CD4-positive, CD25-positive, alpha-beta regulatory T cell (primary cell): Measurements from ENCODE around the gene EMC7. TPM values are rescaled to one million over a fixed set of nuclear protein-coding genes. Genes with fewer than 3 reads are reported as not detected.
"Not testable (repeated sequence)": the region's sequence is repeated elsewhere in the genome, so short reads cannot be mapped to it uniquely, and the experiment has no call there.

Experiments
- ATAC-seq, 2 donors: fragments of 150-1000 bp; cut with Tn5 transposase; one replicate each; pipeline ENCODE4 v1.10.0; 2021; ENCODE audit warnings: low read depth in 2 of 2, moderate number of reproducible peaks in 2 of 2, moderate library complexity in 1 of 2
- DNase-seq, 3 donors: peaks; one replicate each; pipeline versions ENCODE4 v3.0.0 to v3.0.0-alpha.2; 2012 to 2022; ENCODE audit warnings: mixed read lengths in 1 of 3
- H3K27ac ChIP-seq: one replicate; pipeline ENCODE4 v1.7.0; 2013; ENCODE audit warnings: mild to moderate bottlenecking, low read length; ENCODE audit not compliant: insufficient read depth, poor library complexity, severe bottlenecking
- H3K27me3 ChIP-seq: one replicate; pipeline ENCODE4 v1.7.0; 2013; ENCODE audit warnings: low read length; ENCODE audit not compliant: control insufficient read depth, insufficient read depth
- H3K36me3 ChIP-seq: one replicate; pipeline ENCODE4 v1.7.0; 2013; ENCODE audit warnings: mild to moderate bottlenecking, low read length, moderate library complexity; ENCODE audit not compliant: control insufficient read depth, insufficient read depth
- H3K4me1 ChIP-seq: 2 replicates; pipeline ENCODE4 v1.7.0; 2013; ENCODE audit warnings: mild to moderate bottlenecking, low read length; ENCODE audit not compliant: insufficient read depth, control insufficient read depth, poor library complexity, severe bottlenecking
- H3K4me3 ChIP-seq: one replicate; pipeline ENCODE4 v1.7.0; 2013; ENCODE audit warnings: low read depth, mild to moderate bottlenecking, low read length, moderate library complexity
- H3K9me3 ChIP-seq, 2 experiments: 1 replicate in 1 of 2; 2 replicates in 1 of 2; pipeline ENCODE4 v1.7.0; 2013; ENCODE audit warnings: low read length in 2 of 2, mild to moderate bottlenecking in 1 of 2, moderate library complexity in 1 of 2; ENCODE audit not compliant: control insufficient read depth in 2 of 2
- H3K27ac Mint-ChIP-seq, 3 donors: one replicate each; pipeline ENCODE4 v1.8.0; 2020 to 2022; ENCODE audit warnings: mild to moderate bottlenecking in 3 of 3, mixed read lengths in 3 of 3, moderate library complexity in 2 of 3
- H3K27me3 Mint-ChIP-seq: one replicate; pipeline ENCODE4 v1.8.0; 2022; ENCODE audit warnings: mild to moderate bottlenecking, mixed read lengths
- H3K36me3 Mint-ChIP-seq: one replicate; pipeline ENCODE4 v1.8.0; 2020; ENCODE audit warnings: mixed read lengths
- H3K4me1 Mint-ChIP-seq, 4 donors: one replicate each; pipeline ENCODE4 v1.8.0; 2020 to 2022; ENCODE audit warnings: mixed read lengths in 4 of 4, mild to moderate bottlenecking in 1 of 4
- H3K4me3 Mint-ChIP-seq, 4 donors: one replicate each; pipeline ENCODE4 v1.8.0; 2020 to 2022; ENCODE audit warnings: mild to moderate bottlenecking in 4 of 4, mixed read lengths in 4 of 4, moderate library complexity in 3 of 4
- H3K9me3 Mint-ChIP-seq, 7 donors: one replicate each; pipeline ENCODE4 v1.8.0; 2020 to 2022; ENCODE audit warnings: mixed read lengths in 7 of 7, mild to moderate bottlenecking in 3 of 7, moderate library complexity in 2 of 7
- polyA plus RNA-seq, 4 donors: library from polyadenylated mRNA; unstranded; fragments of 300-500 nt; fragmentation: Illumina TruSeq; gene quantifications; one replicate each; pipeline ENCODE4 v1.2.3, GENCODE V29; 2021
- total RNA-seq: library from RNA; stranded (reverse); gene quantifications from one replicate; pipeline ENCODE4 v1.2.3, GENCODE V29; 2022

EMC7 gene
- total and polyA plus RNA-seq, 5 donors from 2014 or later = 51.9 to 172 (median 129) TPM

DNA sequence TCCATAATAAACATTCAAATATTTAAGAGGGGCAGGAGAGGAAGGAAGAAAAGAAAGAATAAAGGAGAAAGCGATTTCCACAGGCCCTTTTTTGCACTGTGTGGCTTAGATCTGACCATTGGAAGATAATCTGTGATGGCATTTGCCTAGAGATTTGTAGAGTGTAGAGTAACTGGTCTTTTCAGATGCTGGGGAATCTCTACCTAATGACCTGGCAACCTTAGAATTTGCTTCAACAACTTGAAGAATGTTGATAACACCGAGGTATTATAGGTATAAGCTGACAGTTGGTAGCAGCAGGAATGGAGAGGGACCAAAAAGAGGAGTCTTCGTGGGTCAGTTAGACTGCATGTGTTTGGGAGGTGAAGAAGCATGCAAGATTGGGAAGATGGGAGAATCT lies 41.7 kb downstream of the EMC7 start:
- no peak for ATAC-seq
- Mint-ChIP-seq H3K27ac (no peak overlapping the region), H3K4me1 (peaks cover 0 to 5% (median 2%) of the 10 kb centered on the region in 4 donors)

GRCh38 chr15:34059476-34059875 lies 42.2 kb downstream of the EMC7 start:
- Histone ChIP-seq H3K4me1 (no peaks in the 10 kb centered on the region), H3K27me3 (no peaks in the 10 kb centered on the region), H3K4me3 (no peak overlapping the region), H3K9me3 (no peaks in the 10 kb centered on the region), H3K36me3 (no peaks in the 10 kb centered on the region), H3K27ac (no peak overlapping the region)
- H3K27me3 Mint-ChIP-seq = no peaks in the 10 kb centered on the region
- ATAC-seq = no peak
- no peak overlapping the region for H3K4me3 Mint-ChIP-seq
- H3K4me1 Mint-ChIP-seq = peaks cover 0 to 5% (median 2%) of the 10 kb centered on the region in 4 donors
- DNase-seq = no peak
- H3K9me3 Mint-ChIP-seq = no peaks in the 10 kb centered on the region
- no peak overlapping the region for H3K27ac Mint-ChIP-seq
- no peaks in the 10 kb centered on the region for H3K36me3 Mint-ChIP-seq

More for the DNA sequence above, 41.7 kb downstream of the EMC7 start:
- Mint-ChIP-seq H3K36me3 (no peaks in the 10 kb centered on the region), H3K9me3 (no peaks in the 10 kb centered on the region), H3K4me3 (no peak overlapping the region), H3K27me3 (no peaks in the 10 kb centered on the region)
- no peaks in the 10 kb centered on the region for H3K27me3 ChIP-seq
- no peaks in the 10 kb centered on the region for H3K36me3 ChIP-seq
- H3K4me1 ChIP-seq = no peaks in the 10 kb centered on the region
- H3K4me3 ChIP-seq = no peak overlapping the region
- H3K9me3 ChIP-seq = no peaks in the 10 kb centered on the region
- DNase-seq = no peak
- no peak overlapping the region for H3K27ac ChIP-seq

DNA sequence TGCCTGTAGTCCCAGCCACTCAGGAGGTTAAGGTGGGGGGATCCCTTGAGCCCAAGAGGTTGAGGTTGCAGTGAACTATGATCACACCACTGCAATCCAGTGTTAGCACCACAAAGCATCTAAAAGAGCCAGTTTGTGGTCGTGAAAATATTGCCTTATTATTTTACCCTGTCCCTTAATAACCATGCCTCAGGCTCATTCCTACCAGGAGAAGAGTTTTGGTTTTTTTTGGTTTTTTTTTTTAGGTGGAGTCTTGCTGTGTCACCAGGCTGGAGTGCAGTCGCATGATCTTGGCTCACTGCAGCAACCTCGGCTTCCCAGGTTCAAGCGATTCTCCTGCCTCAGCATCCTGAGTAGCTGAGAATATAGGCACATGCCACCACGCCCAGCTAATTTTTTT lies 44.8 kb downstream of the EMC7 start:
- no peak overlapping the region for H3K27ac ChIP-seq
- H3K36me3 ChIP-seq = no peaks in the 10 kb centered on the region
- no peaks in the 10 kb centered on the region for H3K36me3 Mint-ChIP-seq
- no peaks in the 10 kb centered on the region for H3K4me1 ChIP-seq
- H3K27me3 ChIP-seq = no peaks in the 10 kb centered on the region
- DNase-seq (no peak), ATAC-seq (no peak)
- H3K9me3 ChIP-seq = no peaks in the 10 kb centered on the region
- H3K27ac Mint-ChIP-seq = no peak overlapping the region
- H3K4me3 Mint-ChIP-seq = no peak overlapping the region
- peaks cover 0 to 4% (median 0%) of the 10 kb centered on the region in 7 donors for H3K9me3 Mint-ChIP-seq
- H3K27me3 Mint-ChIP-seq = peaks cover under 1% of the 10 kb centered on the region
- peaks cover 0 to 3% (median 1%) of the 10 kb centered on the region in 4 donors for H3K4me1 Mint-ChIP-seq
- H3K4me3 ChIP-seq = no peak overlapping the region

GRCh38 chr15:34055868-34056595 lies 45.6 kb downstream of the EMC7 start:
- Mint-ChIP-seq H3K4me3 (no peak overlapping the region), H3K9me3 (peaks cover 0 to 12% (median 5%) of the 10 kb centered on the region in 7 donors), H3K4me1 (no peaks in the 10 kb centered on the region), H3K36me3 (peaks cover under 1% of the 10 kb centered on the region), H3K27ac (peak overlapping the region in 1 of 3 donors; percentile 28), H3K27me3 (peaks cover 9% of the 10 kb centered on the region)
- Histone ChIP-seq H3K4me1 (no peaks in the 10 kb centered on the region), H3K9me3 (peaks cover 3 to 4% of the 10 kb centered on the region in 2 experiments), H3K36me3 (no peaks in the 10 kb centered on the region), H3K4me3 (no peak overlapping the region), H3K27ac (no peak overlapping the region), H3K27me3 (no peaks in the 10 kb centered on the region)
- no peak for DNase-seq
- no peak for ATAC-seq

DNA sequence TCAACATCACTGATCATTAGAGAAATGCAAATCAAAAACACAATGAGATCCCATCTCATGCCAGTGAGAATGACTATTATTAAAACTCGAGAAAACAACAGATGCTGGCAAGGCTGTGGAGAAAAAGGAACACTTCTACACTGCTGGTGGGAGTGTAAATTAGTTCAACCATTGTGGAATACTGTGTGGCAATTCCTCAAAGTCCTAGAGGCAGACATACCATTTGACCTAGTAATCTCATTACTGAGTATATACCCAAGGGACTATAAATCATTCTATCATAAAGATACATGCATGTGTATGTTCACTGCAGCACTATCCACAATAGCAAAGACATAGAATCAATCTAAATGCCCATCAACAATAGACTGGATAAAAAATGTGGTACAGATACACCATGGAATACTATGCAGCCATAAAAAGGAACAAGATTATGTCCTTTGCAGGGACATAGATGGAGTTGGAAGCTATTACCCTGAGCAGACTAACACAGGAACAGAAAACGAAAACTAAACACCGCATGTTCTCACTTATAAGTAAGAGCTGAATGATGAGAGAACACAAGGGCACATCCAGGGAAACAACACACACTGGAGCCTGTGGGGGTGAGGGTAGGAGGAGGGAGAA lies 47.5 kb downstream of the EMC7 start:
- DNase-seq = no peak
- Histone ChIP-seq H3K27ac (no peak overlapping the region), H3K4me1 (no peaks in the 10 kb centered on the region), H3K4me3 (no peak overlapping the region), H3K27me3 (no peaks in the 10 kb centered on the region), H3K9me3 (peaks cover 12 to 15% of the 10 kb centered on the region in 2 experiments), H3K36me3 (no peaks in the 10 kb centered on the region)
- H3K36me3 Mint-ChIP-seq = peaks cover 13% of the 10 kb centered on the region
- ATAC-seq = no peak
- no peaks in the 10 kb centered on the region for H3K4me1 Mint-ChIP-seq
- peaks cover 4 to 27% (median 13%) of the 10 kb centered on the region in 7 donors for H3K9me3 Mint-ChIP-seq
- H3K4me3 Mint-ChIP-seq = no peak overlapping the region
- peaks cover 19% of the 10 kb centered on the region for H3K27me3 Mint-ChIP-seq
- no peak overlapping the region for H3K27ac Mint-ChIP-seq

GRCh38 chr15:34050385-34050784 lies 51.3 kb downstream of the EMC7 start:
- not testable (repeated sequence) for H3K4me1 Mint-ChIP-seq, ATAC-seq, H3K27ac ChIP-seq, H3K27ac Mint-ChIP-seq, H3K4me3 Mint-ChIP-seq, DNase-seq, H3K4me1 ChIP-seq, H3K4me3 ChIP-seq, H3K27me3 ChIP-seq, H3K36me3 ChIP-seq
- H3K9me3 Mint-ChIP-seq = peaks cover 5 to 29% (median 14%) of the 10 kb centered on the region in 7 donors
- peaks cover 12 to 15% of the 10 kb centered on the region in 2 experiments for H3K9me3 ChIP-seq
- peaks cover 19% of the 10 kb centered on the region for H3K27me3 Mint-ChIP-seq
- H3K36me3 Mint-ChIP-seq = peaks cover 15% of the 10 kb centered on the region

- no peak for DNase-seq
- no peak for ATAC-seq
- peaks cover 15% of the 10 kb centered on the region for H3K36me3 Mint-ChIP-seq
- peaks cover 5 to 29% (median 14%) of the 10 kb centered on the region in 7 donors for H3K9me3 Mint-ChIP-seq
- peaks cover 19% of the 10 kb centered on the region for H3K27me3 Mint-ChIP-seq
- no peaks in the 10 kb centered on the region for H3K4me1 Mint-ChIP-seq
- H3K27ac ChIP-seq = no peak overlapping the region
- H3K27me3 ChIP-seq = no peaks in the 10 kb centered on the region
- H3K27ac Mint-ChIP-seq = no peak overlapping the region
- no peaks in the 10 kb centered on the region for H3K4me1 ChIP-seq
- no peak overlapping the region for H3K4me3 ChIP-seq
- H3K36me3 ChIP-seq = no peaks in the 10 kb centered on the region
- H3K9me3 ChIP-seq = peaks cover 12 to 15% of the 10 kb centered on the region in 2 experiments
- no peak overlapping the region for H3K4me3 Mint-ChIP-seq
Observed at GRCh38 chr15:34049112-34049511, 52.5 kb downstream of the EMC7 start.
